ENCODE data around the gene NME2. TPM values are rescaled to one million over a fixed set of nuclear protein-coding genes. Genes with fewer than 3 reads are reported as not detected.

NME2 gene
- total and polyA plus RNA-seq, 2 of the 8 experiments (the other 6 are each of a cell fraction or from before 2014, with no cell fraction given): 827 to 929 TPM

- Histone ChIP-seq H2BK120ac (replicated peaks; ENCODE audit: low read depth, low read length) (no peak overlapping the region), H4K8ac (ENCODE audit: extremely low read depth, insufficient read depth, low read length) (peak overlapping the region; percentile 93), H4K91ac (replicated peaks; ENCODE audit: insufficient read length, low read length) (no peak overlapping the region), H3K9me3 (ENCODE audit: insufficient read depth in 2 of 2, low read depth in 1 of 2, low read length in 1 of 2) (no peaks in the 10 kb centered on the region), H3K9ac (replicated peaks in 1 of 4; ENCODE audit: extremely low read depth in 1 of 4, low read depth in 3 of 4, low read length in 3 of 4) (peak overlapping the region; percentile 37 to 97 (median 91)), H3K79me2 (ENCODE audit: control insufficient read depth in 1 of 2, insufficient read depth in 2 of 2, low read length in 2 of 2) (peaks cover 0 to 13% of the 10 kb centered on the region in 2 experiments; a peak in 2 of 4 replicates), H2AFZ (ENCODE audit: low read length) (peak overlapping the region; percentile 34; the same call in 1 of the 2 replicates), H2BK12ac (ENCODE audit: low read depth, low read length) (no peak overlapping the region), H2AK5ac (ENCODE audit: low read depth, low read length) (no peak overlapping the region), H3K18ac (ENCODE audit: extremely low read depth, low read length) (peak overlapping the region; percentile 90), H2BK5ac (ENCODE audit: low read depth, low read length) (0 out of 2 replicates have a peak overlapping the region, but pooled peaks have one; percentile 32), H3K23me2 (ENCODE audit: low read depth, low read length) (peaks cover 9% of the 10 kb centered on the region), H3K4me1 (replicated peaks in 1 of 4; ENCODE audit: control insufficient read depth in 3 of 4, insufficient read depth in 4 of 4, low read length in 3 of 4) (peaks cover 0 to 9% (median 3%) of the 10 kb centered on the region in 4 experiments; a peak in 4 of 7 replicates), H3K4ac (replicated peaks; ENCODE audit: insufficient read length, low read depth, low read length) (no peak overlapping the region), H3K56ac (replicated peaks; ENCODE audit: insufficient read length, low read depth, low read length) (no peak overlapping the region), H3K27me3 (replicated peaks in 1 of 4; ENCODE audit: control insufficient read depth in 3 of 4, extremely low read depth in 1 of 4, insufficient read depth in 3 of 4, low read length in 3 of 4) (no peaks in the 10 kb centered on the region), H3K14ac (ENCODE audit: insufficient read length) (no peak overlapping the region), H3K36me3 (ENCODE audit: control insufficient read depth in 2 of 4, insufficient read depth in 4 of 4, low read length in 3 of 4) (peaks cover 14 to 57% (median 39%) of the 10 kb centered on the region in 4 experiments; a peak in 7 of 8 replicates), H3K4me2 (ENCODE audit: insufficient read depth in 1 of 2, low read depth in 2 of 2, low read length in 2 of 2) (peak overlapping the region; percentile 89 to 97), H3K4me3 (ENCODE audit: extremely low read depth in 1 of 4, insufficient read depth in 2 of 4, low read depth in 3 of 4, low read length in 4 of 4) (peak overlapping the region; percentile 65 to 95 (median 92)), H4K20me1 (replicated peaks in 1 of 2; ENCODE audit: control insufficient read depth in 1 of 2, insufficient read depth in 2 of 2, low read length in 2 of 2) (peaks cover 0 to 5% of the 10 kb centered on the region in 2 experiments), H2BK15ac (ENCODE audit: low read length) (no peak overlapping the region), H2BK20ac (ENCODE audit: low read length) (no peak overlapping the region), H4K5ac (ENCODE audit: insufficient read length, low read depth, low read length) (peak overlapping the region; percentile 6), H3K79me1 (ENCODE audit: low read depth, low read length) (no peaks in the 10 kb centered on the region; the same call in 1 of the 2 replicates), H3K27ac (ENCODE audit: low read depth, low read length) (peak overlapping the region; percentile 71), H3K23ac (ENCODE audit: insufficient read length) (no peak overlapping the region)
- ChIA-PET POLR2A (ENCODE audit: partially characterized antibody) (interaction anchor here (1.0 to 6.0 kb wide), 5 partner anchors 7 to 302 kb away, joined by 3 to 82 read pairs (median 6); partner anchors contain the start of gene NME1), CTCF (ENCODE audit: partially characterized antibody) (interaction anchor here (2.5 kb wide), 1 partner anchor 165 kb away, joined by 7 read pairs; no protein-coding TSS in a partner anchor)
- 28% methylated on average over 29 of the region's 42 CpGs; no CpG with 5 or more reads in 1 of the 2 experiments for WGBS, 2 experiments (ENCODE audit: extremely low coverage in 1 of 2, insufficient coverage in 1 of 2, insufficient read length in 1 of 2, insufficient replicate concordance in 2 of 2, low coverage in 1 of 2, low lambda C conversion rate in 2 of 2, missing lambda C conversion rate in 1 of 2)
- peak in 1 of 2 experiments; percentile 80 for DNase-seq (ENCODE audit: low read depth in 1 of 2, low spot score in 2 of 2)
- FAIRE-seq: no peak
- TF ChIP-seq, protein P1, sequence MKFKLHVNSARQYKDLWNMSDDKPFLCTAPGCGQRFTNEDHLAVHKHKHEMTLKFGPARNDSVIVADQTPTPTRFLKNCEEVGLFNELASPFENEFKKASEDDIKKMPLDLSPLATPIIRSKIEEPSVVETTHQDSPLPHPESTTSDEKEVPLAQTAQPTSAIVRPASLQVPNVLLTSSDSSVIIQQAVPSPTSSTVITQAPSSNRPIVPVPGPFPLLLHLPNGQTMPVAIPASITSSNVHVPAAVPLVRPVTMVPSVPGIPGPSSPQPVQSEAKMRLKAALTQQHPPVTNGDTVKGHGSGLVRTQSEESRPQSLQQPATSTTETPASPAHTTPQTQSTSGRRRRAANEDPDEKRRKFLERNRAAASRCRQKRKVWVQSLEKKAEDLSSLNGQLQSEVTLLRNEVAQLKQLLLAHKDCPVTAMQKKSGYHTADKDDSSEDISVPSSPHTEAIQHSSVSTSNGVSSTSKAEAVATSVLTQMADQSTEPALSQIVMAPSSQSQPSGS (IDR thresholded peaks at IDR 0.05; ENCODE audit: low read length): no peak
- TF ChIP-seq BRCA1 (IDR thresholded peaks at IDR 0.05; ENCODE audit: low read depth, low read length): no peak
- TF ChIP-seq EZH2 (IDR thresholded peaks at IDR 0.05; ENCODE audit: low read depth, low read length, severe bottlenecking): no peak
- no peak for TF ChIP-seq CTBP2 (IDR thresholded peaks at IDR 0.05; ENCODE audit: borderline replicate concordance, insufficient read depth, insufficient read length, low read length)
- TF ChIP-seq SRF (IDR thresholded peaks at IDR 0.05; ENCODE audit: low read depth, low read length): no peak
- no peak for TF ChIP-seq MAFK (IDR thresholded peaks at IDR 0.05; ENCODE audit: low read depth, low read length)
- peak; percentile 38 for TF ChIP-seq ASH2L (IDR thresholded peaks at IDR 0.05; ENCODE audit: low read length)
- TF ChIP-seq CEBPB (IDR thresholded peaks at IDR 0.05; ENCODE audit: low read depth, low read length): no peak
- TF ChIP-seq TAF1 (IDR thresholded peaks at IDR 0.05; ENCODE audit: low read depth, low read length): 0 out of 2 replicates have a peak, but pooled peaks have one; percentile 34
Observed at GRCh38 chr17:51166987-51167931, 1.0 kb downstream of the NME2 start.

Measured in H1 (cell line).